Measurements from ENCODE around the gene TMED9. TPM values are rescaled to one million over a fixed set of nuclear protein-coding genes. Genes with fewer than 3 reads are reported as not detected.

Gene TMED9
- total RNA-seq, 3 donors from 2014 or later (not counting 1 experiment from before 2014, with no cell fraction given) = 91.2 to 114 (median 94.4) TPM

DNA sequence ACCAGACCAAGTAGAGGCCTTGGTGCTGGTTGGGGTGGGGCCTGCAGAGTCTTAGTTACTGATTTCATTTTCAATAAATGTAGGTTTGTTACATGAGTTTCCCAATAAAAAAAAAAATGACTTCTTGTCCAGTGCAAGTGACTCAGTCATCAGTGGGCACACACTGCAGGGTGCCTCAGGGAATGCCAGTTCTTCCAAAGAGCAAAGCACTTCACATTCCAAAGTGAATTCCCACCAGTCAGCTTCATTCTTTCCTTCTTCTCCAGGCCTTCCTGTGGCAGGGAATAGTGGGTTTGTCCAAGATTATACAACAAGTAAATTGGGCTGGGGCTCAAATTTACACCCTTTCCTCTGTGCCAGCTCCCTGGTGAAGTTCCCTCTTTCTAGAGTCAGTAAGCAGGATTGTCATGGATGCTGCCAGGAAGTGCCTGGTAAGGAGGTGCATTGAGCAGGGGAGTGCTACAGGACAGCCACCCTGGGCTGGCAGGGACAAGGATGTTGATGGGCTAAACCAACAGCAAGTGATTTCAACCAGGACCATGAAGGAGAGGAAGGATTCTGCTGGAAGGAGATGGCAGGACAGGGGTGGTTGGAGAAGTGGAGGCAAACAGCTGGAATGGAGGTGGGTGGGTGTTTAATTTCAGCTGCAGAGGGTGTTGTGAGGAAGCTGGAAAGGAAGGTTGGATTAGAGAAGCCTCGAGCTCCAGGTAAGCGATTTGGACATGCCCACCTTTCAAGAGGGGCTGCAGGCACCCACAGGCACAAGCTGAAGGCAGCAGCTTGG is 4.2 kb downstream of the TMED9 start:
- Mint-ChIP-seq H3K9me3 (no peaks in the 10 kb centered on the region), H3K27ac (no peak overlapping the region), H3K36me3 (peaks cover 5% of the 10 kb centered on the region), H3K4me3 (no peak overlapping the region), H3K27me3 (ENCODE audit: low read depth in 2 of 2) (no peaks in the 10 kb centered on the region), H3K4me1 (peaks cover 43 to 47% of the 10 kb centered on the region in 2 donors)
- ATAC-seq = no peak
- H3K4me1 ChIP-seq (ENCODE audit: control insufficient read depth, insufficient read depth, low read length) = peaks cover 35% of the 10 kb centered on the region
- no peak overlapping the region for H3K27ac ChIP-seq (ENCODE audit: low read length)
- no peak overlapping the region for H3K4me3 ChIP-seq (ENCODE audit: low read length)
- no peaks in the 10 kb centered on the region for H3K9me3 ChIP-seq (ENCODE audit: control insufficient read depth, insufficient read depth, low read length)
- intact Hi-C loops (cut with micrococcal nuclease) = no loop called here
- TF ChIP-seq, protein P1, sequence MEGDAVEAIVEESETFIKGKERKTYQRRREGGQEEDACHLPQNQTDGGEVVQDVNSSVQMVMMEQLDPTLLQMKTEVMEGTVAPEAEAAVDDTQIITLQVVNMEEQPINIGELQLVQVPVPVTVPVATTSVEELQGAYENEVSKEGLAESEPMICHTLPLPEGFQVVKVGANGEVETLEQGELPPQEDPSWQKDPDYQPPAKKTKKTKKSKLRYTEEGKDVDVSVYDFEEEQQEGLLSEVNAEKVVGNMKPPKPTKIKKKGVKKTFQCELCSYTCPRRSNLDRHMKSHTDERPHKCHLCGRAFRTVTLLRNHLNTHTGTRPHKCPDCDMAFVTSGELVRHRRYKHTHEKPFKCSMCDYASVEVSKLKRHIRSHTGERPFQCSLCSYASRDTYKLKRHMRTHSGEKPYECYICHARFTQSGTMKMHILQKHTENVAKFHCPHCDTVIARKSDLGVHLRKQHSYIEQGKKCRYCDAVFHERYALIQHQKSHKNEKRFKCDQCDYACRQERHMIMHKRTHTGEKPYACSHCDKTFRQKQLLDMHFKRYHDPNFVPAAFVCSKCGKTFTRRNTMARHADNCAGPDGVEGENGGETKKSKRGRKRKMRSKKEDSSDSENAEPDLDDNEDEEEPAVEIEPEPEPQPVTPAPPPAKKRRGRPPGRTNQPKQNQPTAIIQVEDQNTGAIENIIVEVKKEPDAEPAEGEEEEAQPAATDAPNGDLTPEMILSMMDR (IDR thresholded peaks at IDR 0.05) = no peak
- no peak for DNase-seq
- 100% methylated on average over 2 of the region's 2 CpGs for WGBS (ENCODE audit: insufficient coverage)
- no peaks in the 10 kb centered on the region for H3K27me3 ChIP-seq (ENCODE audit: control insufficient read depth, insufficient read depth, low read length)
- peaks cover 31% of the 10 kb centered on the region for H3K36me3 ChIP-seq (ENCODE audit: control insufficient read depth, insufficient read depth, low read length)

DNA sequence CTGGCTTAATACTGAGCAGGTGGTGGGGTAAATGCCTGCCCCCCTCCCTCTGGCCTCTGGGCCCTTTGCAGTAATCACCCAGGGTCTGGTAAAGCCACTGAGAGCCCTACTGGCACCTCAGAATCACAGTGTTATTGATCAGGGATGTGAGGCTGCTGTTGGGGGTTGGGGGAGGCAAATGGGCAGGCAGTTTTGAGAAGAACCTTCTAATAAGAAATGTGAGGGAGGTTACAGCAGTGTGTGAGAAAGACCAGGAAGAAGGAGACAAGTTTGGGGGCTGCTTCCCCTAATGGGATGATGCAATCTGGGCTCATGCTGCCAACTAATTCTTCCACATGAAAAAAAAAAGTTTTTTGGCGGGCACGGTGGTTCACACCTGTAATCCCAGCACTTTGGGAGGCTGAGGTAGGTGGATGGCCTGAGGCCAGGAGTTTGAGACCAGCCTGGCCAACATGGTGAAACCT is 4.8 kb downstream of the TMED9 start:
- Mint-ChIP-seq H3K36me3 (peaks cover 5% of the 10 kb centered on the region), H3K27ac (no peak overlapping the region), H3K27me3 (ENCODE audit: low read depth in 2 of 2) (no peaks in the 10 kb centered on the region), H3K9me3 (no peaks in the 10 kb centered on the region), H3K4me1 (peaks cover 37 to 47% of the 10 kb centered on the region in 2 donors), H3K4me3 (no peak overlapping the region)
- Histone ChIP-seq H3K27ac (ENCODE audit: low read length) (no peak overlapping the region), H3K27me3 (ENCODE audit: control insufficient read depth, insufficient read depth, low read length) (no peaks in the 10 kb centered on the region), H3K36me3 (ENCODE audit: control insufficient read depth, insufficient read depth, low read length) (peaks cover 31% of the 10 kb centered on the region), H3K9me3 (ENCODE audit: control insufficient read depth, insufficient read depth, low read length) (no peaks in the 10 kb centered on the region), H3K4me3 (ENCODE audit: low read length) (no peak overlapping the region), H3K4me1 (ENCODE audit: control insufficient read depth, insufficient read depth, low read length) (peaks cover 37% of the 10 kb centered on the region)
- TF ChIP-seq, protein P1 (IDR thresholded peaks at IDR 0.05) = no peak
- no peak for ATAC-seq
- no peak for DNase-seq
- WGBS (ENCODE audit: insufficient coverage) = 94% methylated on average over 2 of the region's 2 CpGs
- intact Hi-C loops (cut with micrococcal nuclease) = no loop called here

DNA sequence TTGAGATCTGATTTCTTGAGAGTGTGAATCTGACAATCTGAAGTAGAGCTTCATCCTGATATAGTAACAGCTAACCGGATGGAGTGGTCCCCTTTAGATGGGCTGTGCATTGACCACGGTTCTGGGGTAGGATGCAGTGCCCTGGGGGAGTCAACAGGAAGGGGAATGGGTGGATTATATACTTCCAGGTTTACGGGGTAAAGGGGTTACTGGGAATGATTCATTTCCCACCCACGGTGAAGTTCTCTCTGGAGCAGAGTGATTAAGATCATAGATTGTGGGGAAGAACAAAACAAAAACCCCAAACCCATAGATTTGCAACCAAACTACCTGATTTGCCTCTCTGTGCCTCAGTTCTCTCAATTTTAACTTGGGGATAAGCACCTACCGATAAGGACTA is 6.5 kb downstream of the TMED9 start:
- intact Hi-C loops (cut with micrococcal nuclease) = no loop called here
- H3K4me3 ChIP-seq (ENCODE audit: low read length) = no peak overlapping the region
- peak overlapping the region; percentile 79 for H3K4me3 Mint-ChIP-seq
- H3K27ac Mint-ChIP-seq = peak overlapping the region in 1 of 2 donors; percentile 78
- H3K27me3 ChIP-seq (ENCODE audit: control insufficient read depth, insufficient read depth, low read length) = no peaks in the 10 kb centered on the region
- WGBS (ENCODE audit: insufficient coverage) = 23% methylated on average over 3 of the region's 5 CpGs
- ATAC-seq = no peak
- H3K27me3 Mint-ChIP-seq (ENCODE audit: low read depth in 2 of 2) = no peaks in the 10 kb centered on the region
- H3K9me3 ChIP-seq (ENCODE audit: control insufficient read depth, insufficient read depth, low read length) = no peaks in the 10 kb centered on the region
- H3K36me3 Mint-ChIP-seq = peaks cover 5% of the 10 kb centered on the region
- H3K27ac ChIP-seq (ENCODE audit: low read length) = no peak overlapping the region
- H3K36me3 ChIP-seq (ENCODE audit: control insufficient read depth, insufficient read depth, low read length) = peaks cover 28% of the 10 kb centered on the region
- no peak for DNase-seq
- TF ChIP-seq, protein P1 (IDR thresholded peaks at IDR 0.05) = no peak
- peaks cover 24% of the 10 kb centered on the region for H3K4me1 ChIP-seq (ENCODE audit: control insufficient read depth, insufficient read depth, low read length)
- no peaks in the 10 kb centered on the region for H3K9me3 Mint-ChIP-seq
- peaks cover 33 to 39% of the 10 kb centered on the region in 2 donors for H3K4me1 Mint-ChIP-seq
